Stimulated activated CD8-positive, alpha-beta memory T cell treated with anti-CD3 and anti-CD28 coated beads, Interleukin-4, amount 100 ng/mL, for 48 hours (primary cell): ENCODE results near the gene RARRES1.

ENCODE experiments used
- DNase-seq: peaks from one replicate; pipeline ENCODE4 v3.0.0-alpha.2; 2020

RARRES1 gene

DNA sequence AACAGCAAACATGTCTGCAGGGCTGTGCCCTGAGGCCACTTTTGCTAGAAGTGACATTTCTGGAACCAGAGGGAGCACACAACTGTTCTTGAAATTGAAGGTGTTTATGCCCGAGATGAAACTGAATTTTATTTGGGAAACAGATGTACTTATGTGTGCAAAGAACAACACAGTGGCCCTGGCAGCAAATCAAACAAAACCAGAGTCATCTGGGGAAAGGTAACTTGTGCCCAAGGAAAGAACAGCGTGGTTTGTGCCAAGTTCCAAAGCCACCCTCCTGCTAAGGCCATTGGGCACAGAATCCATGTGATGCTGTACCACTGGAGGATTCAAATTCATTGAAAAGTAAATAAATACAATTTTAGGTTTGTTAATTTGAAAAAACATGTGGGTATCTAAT is 31.2 kb upstream of the RARRES1 start:
- DNase-seq = no peak

DNA sequence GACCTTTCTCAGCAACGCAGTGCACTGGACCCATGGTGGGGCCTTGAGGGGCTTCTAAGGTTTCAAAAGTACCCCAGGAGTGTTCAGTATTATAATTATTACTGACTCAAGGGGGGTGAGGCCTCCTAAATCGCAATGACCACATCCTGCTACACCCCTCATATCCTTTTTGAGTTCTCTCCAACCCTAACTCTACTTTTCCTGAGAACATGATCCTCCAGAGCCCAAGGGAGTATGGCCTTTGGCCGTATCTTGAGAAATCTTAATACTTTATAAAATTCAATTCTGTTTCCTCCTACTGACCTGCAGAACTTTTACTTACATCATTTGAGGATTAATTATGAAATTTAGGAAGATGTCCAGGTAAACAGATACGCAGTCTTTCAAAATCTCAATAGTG is 30.4 kb upstream of the RARRES1 start:
- DNase-seq = no peak

DNA sequence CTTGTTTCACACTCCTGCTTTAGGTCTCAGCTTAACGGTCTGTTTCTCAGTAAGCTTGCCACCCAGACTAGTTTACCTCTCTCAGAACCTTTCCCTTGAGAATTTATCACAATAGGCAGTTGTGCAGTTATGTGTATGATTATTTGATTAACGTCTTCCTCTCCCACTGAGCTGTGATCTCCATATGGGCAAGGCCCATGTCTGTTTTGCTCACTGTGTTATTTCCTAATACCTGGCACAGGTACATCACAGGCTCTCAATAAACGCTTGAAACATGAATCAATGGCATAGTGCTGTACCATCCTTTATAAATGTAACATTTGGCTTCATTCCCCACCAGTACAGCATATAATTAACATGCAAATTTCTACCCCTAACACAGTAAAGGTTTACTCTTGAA is 29.1 kb upstream of the RARRES1 start:
- DNase-seq = no peak

DNA sequence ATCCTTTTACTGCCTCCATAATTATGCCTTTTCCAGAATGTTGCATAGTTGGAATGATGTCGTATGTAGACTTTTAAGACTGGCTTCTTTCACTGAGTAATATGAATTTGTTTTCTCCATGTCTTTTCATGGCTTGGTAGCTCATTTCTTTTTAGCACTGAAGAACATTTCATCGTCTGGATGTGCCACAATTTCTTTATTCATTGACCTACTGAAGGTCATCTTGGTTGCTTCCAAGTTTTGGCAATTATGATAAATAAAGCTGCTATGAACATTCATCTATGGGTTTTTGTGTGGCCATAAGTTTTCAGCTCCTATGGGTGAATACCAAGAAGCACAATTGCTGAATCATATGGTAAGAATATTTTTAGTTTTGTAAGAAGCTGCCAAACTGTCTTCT is 23.2 kb upstream of the RARRES1 start:
- DNase-seq = no peak

DNA sequence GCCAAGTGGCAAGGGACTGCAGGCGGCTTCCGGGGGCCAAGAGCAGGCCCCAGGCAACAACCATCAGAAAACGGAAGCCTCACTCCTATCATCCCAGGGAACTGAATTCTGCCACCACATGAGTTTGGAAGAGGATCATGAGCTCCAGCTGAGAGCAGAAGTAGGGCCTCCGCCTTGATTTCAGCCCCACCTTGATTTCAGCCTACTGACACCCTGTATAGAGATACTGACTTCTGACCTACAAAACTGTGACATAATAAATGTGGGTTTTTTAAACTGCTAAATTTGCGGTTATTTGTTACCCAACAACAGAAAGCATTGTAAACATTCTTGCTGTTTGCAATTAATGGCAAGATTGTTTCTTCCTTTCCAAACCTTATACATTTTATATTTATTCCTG is 21.6 kb upstream of the RARRES1 start:
- no peak for DNase-seq

DNA sequence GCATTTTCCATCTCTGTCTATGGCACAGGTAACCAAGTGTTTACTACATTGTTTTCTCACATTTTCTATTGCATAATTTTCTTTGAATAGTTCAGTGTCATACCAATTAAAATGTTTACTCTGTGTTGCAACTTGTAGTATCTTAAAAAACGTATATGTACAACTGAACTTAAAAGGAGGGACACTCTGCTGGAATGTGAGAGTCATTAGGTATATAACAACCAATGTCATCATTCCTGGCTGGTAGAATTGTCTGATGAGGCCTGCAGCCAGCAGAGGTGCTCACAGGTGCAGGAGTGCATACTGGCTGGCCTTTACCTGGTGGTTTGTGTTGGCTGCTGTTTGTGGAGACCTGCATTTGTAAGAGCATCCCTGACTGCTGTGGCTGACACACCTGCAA is 19.1 kb upstream of the RARRES1 start:
- DNase-seq = no peak

DNA sequence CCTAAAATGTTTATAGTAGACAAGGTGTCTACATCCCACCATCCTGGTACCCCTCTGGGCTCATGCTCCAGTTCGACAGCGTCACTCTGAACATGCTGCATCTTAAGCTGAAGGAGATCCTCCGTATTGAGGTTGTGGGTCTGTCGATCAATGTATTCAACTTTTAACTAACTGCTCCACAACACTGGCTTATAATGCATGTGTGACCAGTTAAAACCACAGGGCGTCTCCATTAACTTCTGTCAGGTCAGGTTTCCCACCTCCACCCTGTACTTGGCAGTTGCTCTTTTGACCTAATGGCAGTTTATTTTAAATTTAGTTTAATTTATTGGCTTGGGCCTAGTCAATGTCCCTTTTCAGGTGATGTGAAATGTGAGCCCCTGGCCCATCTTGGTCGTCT is 17.8 kb upstream of the RARRES1 start:
- DNase-seq = no peak

DNA sequence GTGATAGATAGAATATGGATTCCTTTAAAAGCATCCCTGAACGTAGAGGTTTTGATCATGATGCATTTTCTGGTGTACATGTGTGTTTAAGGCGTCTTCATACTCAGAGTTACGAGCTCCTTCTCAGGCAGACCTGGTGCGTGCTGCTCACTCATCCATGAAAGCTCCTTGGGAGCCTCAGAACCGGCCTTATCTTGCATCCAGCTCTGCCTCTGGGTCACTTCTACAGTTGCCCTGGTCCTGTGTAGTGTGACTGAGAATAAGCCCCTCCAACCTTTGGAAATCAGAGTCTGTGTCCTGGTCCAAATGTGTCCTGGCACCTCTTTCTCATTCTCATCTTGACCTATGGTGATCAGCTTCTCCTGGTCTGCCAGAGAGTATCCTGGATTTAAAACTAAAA is 17.3 kb upstream of the RARRES1 start:
- no peak for DNase-seq

DNA sequence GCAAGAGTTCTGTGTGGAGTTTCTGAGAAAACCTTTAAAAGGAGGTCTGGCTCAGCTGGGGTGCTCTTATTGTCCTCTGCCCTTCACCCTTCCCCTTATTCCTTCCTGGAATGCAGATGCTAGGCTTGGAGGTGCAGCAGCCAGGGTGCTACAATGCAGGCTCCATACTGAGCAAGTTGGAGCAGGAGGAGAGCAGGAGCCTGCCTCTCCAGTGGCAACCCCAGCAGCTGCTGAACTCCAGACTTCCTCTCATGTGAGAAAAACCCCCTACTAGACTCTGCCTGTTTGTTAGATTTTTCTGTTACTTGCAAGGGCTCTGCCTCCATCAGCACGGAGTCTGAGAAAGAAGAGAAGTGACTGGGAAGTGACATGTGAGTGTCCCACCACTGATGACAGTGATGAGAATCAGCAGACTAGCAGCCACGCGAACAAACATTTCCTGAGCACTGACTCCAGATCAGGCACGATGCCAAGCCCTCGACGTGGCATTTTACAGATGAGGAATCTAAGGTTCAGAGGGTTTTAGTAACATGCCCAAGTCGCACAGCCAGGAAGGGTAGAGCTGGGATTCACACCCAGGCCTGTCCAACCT is 16.1 kb upstream of the RARRES1 start:
- no peak for DNase-seq

DNA sequence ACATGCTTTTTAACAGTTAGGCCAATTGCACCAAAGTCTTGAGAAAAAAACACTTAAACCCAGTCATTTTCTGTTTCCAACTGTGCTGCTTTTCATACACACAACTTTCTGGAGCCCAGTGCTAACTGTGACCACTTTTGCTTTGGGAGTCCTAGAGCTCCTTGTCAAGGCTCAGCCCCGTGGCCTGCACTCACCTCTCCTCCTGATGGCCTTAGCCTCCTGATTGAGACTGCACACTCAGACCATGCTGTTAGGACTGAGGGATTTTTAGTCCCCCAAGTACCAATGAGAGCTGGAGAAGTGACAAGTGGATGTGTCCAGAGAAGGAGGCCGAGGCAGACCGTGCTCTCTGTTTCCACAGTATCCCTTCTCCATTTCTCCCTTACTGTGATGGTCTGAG is 15.2 kb upstream of the RARRES1 start:
- no peak for DNase-seq

DNA sequence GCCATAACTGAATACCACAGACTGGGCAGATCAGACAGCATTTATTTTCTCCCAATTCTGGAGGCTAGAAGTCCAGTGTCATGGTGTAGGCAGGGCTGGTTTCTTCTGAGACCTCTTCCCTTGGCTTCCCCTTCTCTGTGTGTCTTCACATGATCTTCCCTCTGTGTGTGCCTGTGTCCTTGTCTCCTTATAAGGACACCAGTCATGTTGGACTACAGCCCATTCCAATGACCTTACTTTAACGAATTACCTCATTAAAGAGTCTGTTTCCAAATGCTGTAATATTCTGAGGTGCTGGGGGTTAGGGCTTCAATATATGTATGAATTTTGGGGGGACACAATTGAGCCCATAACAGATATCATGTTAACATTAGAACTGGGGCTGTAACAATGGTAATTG is 13.3 kb upstream of the RARRES1 start:
- DNase-seq = no peak

DNA sequence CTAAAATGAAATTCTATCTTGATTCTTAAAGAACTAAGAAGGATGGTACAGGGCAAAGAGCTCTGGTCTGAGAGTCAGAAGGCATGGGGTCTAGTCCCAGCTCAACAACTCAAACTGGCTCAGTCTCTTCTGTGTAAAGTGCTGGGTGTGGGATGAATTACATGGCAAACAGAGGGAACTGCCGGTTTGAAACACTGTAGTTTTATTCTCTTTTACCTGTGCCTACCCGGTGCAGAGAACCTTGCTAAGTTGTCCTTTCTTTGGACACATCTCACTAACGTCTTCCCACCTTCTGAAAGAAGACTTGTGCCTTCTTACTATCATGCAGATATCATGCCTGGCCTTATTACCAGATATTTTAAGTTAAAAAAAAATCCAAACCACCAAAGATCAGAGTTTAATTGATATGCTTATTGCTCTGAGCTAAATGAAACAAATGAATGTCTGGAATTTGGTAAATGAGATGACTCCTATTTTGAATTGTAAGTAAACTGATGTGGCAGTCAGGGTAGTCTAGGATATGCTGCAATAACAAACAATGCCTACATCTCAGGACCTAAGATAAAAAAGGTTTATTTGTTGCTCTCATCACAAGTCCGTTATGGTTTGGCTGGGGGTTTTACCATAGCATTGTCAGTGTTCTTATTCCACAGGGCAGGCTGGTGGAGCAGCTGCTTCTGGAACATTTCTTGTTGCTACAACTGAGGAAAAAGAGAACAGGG is 12.5 kb upstream of the RARRES1 start:
- no peak for DNase-seq

DNA sequence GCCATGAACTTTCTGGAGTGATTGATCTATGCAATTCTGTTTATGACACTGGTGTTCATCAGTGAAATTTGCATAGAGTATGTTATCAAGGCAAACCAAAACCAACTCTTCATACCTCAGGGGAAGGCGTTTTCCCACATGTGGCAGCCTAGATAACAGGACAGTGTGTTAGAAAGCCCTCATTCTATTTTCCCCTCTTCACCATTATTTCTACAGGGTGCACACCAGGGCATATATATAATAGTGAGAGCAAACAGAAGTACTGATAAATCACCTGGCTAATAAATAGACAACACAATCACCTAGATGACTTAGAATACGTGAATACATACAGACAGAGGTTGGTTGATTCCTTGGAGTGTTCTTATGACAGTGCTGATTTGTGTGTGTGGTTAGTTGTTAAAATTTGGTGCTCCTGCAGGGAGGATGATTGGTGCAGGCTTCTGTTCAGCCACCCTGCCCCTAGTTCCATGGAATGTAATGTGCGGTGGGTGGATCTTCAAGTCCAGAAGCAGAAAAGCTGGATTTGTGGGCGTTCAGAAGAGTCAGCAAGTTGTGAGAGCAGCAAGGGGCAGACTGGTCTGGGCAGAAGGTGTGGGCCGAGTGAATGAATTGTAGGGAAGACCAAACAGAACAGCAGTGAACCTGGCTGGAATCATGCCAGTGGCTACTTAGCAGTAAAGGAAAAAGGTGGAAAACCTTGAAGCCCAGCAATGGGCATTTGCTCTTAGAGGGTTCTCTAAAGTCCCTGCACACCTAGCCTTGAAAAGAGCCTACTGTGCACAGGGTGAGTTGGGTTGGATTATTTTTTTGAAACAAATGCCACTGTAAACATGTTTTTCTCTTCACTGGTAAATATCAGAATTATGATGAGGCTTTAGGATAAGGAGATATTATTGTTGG is 11.7 kb upstream of the RARRES1 start:
- no peak for DNase-seq

DNA sequence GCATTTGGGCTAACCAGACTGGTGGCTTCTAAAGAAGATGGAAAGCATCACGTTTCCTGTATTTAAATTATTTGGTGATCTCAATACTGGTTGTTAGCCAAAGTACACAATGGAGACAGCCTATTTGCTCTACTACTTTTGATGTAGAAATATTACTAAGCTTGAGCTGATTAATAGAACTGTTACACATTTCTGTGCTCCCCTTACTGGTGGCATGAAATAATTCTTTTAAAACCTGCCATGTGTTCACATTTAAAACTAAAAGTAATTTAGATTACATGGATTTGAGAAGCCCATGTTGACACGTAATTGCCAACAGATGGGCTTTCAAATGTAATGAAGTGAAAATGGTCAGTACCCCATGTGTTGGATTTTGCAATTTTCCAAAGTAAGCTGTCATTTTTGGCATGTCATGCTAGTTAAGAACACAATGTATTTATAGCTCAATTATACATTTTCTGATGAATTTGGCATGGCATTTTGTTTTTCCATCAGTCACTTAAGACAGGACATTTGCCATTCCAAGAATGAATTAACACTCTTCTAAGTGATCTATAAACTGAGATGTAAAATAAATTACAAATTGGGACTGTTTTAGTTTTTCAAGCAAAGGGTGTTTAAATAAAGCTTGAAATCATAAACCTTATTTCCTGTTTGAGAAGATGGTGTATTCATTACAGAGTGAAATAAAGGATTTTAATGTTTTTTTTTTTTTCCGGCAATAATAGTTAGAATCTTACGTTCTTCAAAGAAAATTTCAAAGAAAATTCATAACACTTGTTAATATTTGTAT is 10.8 kb upstream of the RARRES1 start:
- DNase-seq = no peak

DNA sequence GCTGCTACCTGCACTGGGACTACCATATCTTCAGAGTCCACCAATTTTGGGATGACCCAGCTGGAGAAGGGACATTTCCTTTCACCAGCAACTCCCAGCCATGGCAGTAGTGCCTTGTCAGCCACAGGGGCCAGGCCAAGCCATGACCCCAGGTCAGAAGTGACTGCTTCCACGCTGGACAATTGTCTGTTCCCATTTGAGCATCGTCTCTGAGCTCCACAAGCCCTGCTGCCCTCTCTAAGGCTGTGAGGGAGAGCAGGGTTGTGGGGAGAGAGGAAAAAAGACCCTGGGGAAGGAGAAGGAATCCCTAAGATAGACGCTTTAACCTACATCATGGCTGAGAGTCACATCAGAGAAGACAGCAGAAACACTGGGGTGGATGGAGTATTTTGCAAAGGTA is 7.4 kb upstream of the RARRES1 start:
- DNase-seq = no peak

DNA sequence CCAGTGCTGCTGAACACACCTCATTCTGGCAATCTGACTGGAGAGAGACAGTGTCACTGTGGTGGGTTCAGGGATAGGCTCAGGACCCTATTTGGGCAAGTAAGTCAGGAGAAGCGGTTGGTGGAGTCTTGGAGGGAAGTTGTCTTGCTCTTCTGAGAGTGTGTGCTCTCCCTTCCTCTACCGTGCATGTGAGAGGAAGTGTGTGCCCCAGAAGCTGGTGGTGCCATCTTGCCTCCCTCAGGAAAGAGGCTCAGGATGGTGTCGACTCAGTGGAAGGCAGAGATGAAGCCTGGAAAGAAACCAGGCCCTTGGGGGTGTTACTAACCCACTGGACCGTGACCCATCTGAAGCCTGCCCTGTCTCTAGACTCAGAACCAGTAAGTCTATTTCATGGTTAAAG is 6.8 kb upstream of the RARRES1 start:
- DNase-seq = no peak

DNA sequence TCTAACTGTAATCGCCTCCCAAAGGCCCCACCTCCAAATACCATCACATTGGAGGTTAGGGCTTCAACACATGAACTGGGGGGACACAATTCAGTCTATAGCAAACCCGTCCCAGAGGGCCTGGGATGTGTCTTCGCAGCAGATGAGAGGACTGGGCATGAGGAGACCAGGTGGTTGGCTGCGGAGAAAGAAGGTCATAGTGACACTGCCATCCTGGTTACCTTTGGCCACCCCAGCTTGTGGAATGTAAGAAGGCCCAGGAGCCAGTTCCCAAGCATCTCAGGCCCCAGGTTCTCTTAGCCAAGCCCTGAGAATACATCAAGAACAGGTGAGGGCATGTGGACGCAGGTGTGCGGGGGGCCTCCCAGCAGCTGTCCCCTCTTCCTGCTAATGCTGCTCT is 6.4 kb upstream of the RARRES1 start:
- DNase-seq = no peak

DNA sequence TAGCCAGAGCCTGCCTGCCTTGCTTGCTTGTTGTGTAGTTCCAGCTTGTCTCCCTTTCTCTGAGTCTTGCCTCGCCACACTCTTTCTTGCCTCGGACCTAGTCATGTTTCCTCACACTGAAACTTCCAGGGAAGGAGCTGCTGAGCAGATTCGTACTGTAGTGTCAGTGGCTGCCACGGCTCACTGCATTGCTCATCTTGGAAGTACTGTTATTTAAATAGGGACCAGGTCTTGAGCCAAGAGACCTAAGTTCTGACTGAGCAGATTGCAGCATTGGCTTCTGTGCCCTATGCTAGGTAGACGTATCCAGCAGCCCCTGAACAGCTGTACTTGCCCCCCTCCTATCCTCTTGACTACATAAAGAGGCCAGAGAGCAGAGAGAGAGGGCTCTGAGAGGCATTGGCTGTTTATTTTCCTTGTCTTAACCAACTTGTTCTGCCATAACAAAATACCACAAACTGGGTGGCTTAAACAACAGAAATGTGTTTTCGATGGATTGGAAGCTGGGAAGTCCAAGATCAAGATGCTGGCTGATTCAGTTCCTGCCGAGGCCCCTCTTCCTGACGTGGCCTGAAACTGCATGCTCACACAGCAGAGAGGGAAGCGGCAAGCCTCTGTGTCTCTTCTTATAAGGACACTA is 5.8 kb upstream of the RARRES1 start:
- no peak for DNase-seq

DNA sequence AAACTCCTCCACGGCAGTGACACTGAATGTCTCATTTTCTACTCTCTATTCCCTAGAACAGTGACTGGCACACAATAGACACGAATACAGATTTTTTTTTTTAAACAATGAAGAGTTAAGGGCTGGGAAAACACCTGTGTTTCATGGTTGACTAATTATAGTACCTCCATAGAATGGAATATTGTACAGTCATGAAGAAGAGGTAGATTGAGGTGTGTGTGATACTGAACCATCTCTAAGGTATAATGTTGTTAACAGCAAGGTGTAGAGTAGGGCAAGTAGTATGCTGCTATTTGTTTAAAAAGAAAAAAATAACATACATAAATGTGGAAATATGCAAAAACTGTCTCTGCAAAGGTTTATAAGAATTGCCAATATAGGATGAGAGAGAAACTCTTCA is 5.2 kb upstream of the RARRES1 start:
- no peak for DNase-seq

DNA sequence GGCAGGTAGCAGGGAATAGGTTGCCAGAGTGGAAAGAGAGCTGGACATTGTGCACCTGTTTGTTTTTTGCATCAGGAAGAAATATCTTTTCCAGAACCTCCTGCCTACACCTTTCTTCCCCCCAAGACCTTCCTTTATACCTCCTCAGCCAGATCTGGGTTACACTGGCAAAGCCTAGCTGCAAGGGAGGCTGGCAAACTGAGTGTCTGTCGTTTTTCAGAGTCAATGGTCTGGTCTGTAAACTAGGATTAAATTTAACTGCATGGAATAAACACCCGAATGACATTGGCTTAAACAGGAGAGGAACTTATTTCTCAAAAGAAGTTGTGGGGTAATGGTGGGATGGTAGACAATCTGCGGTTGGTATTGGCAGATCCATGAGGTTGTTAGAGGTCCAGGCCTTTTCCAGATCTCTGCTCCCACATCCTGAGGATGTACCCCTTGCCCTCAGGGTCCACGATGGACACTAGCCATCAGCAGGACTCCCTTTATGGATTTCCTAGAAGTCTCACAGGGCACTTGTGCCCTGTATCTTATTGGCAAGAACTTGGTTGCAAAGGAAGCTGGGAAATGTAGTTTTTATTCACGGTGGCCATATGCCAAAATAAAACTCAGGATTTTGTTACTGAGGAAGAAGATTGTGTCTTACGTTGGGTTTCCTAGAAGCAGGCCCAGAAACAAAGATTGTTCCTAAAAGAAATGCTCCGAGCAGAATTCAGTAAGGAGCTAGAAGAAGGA is 3.2 kb upstream of the RARRES1 start:
- no peak for DNase-seq

DNA sequence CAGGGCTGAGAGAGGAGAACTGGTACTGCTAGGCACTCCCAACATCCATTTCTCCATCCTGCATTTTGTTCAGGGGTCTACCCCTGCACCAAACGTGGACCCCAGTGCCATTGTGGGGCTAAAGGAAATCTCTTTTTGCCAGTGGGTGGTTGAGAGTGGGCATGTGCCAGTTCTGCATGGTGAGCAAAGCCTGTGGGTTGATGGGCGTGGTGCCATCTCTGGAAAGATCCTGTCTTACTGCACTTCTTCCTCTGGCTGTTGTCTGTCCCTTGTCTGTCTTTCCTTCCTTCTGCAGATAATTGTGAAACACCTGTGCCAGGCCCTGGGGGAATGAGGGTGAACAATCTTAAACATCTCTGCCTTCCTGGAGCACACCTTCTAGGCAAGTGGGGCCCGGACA is 1.4 kb upstream of the RARRES1 start:
- DNase-seq = no peak

DNA sequence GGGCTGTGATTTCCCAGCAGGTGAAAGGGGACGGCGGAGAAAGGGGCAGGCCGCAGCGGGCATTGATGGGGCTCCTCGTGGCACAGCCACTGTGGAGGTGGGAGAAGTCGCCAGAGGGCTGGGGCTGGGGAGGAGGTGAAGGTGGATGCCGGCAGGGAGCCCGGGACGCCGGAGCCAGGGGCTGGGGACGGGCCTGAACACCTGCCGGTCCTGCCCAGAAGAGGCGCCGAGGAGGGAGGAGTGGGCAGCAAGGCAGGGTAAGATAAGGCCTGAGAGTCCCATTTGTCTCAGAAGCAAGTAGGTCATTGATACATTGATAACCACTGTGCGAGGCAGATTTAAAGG is 571 bp upstream of the RARRES1 start:
- no peak for DNase-seq
